Activated T-helper 9 cell treated with anti-CD3 and anti-CD28 coated beads, Interleukin-2, amount 50 U/mL, for 16 hours (primary cell): ENCODE measurements around the gene DLGAP3.

Experiments used
- DNase-seq: peaks from one replicate; pipeline ENCODE4 v3.0.0-alpha.2; 2020; ENCODE audit warnings: low read depth

The DLGAP3 gene

DNA sequence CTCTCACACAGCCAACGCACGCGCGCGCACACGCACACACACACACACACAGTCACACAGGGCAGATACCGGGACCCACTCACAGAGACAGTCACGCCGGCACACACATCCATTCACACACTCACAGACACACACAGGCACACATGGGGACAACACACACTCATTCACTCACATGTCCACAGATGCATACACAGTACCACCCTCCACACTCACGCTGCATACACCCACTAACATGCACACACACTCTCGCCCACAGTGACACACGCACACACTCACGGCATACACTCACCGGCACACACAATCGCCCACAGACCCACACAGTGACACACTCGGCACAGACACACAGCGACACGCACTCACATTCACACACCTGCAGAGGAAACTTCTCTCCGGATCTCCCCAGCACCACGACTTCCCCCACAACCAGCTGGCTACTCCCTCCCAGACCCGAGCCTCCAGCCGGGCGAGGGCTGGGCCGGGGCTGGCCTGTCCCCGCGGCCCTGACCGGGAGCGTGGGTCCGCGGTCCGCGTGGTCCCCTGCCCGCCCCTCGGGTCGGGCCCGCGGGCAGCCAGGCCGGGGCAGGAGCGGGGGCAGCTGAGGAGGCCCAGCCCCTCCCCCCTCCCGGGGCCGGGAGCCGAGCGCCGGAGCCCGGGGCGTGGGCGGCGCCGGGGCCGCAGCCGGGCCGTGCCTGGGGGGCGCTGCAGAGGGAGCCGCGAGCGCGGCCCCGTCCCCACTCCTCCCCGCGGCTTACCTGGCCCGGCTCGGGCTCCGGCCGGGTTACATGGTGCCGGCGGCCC is 552 bp downstream of the DLGAP3 start:
- DNase-seq, result no peak

DNA sequence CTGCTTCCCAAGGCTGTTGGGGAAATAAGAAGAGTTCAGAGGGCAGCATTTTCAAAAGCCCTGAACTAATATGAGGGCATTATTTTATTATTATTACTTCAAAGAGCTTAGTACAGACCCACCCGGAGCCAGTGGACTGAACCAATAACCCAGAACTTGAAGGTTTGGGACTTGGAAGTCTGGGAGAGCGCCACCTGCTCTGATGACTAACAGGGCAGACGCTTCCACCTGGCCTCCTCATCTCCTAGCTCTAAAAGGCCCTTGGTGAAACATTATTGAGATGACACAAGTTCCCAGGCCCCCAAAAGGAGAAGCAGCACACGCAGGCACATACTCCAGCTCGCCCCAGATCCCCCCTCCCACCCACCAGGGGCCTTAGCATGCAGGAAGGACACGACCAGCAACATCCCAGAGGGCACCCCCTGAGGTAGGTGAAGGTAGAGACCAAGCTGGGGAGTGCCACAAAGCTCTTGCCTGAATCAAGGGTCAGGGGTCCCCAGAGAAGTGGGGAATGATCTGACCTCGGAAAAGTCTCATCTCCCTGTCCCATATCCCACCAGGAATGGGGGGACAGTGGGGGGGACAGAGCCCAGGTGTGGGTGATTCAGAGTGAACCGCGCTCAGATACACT is 1.3 kb downstream of the DLGAP3 start:
- DNase-seq, result no peak

DNA sequence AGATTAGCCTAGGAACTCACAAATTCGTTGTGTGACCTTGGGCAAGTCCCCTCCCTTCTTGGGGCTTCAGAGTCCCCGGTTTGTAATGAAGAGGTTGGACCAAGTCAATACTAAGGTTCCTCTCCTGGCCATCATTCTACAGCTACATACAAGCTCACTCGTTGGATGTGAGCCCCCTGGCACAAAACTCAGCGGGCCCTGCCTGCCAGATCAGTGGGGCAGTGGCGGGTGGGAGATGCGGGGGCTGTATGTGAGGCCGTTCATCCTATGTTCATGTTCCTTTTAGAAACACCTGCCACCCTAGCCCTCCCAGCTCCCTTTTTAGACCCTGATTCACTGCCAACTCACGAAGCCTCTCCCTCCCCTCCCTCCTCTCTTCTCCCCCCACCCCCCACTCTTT is 2.1 kb downstream of the DLGAP3 start:
- no peak for DNase-seq

DNA sequence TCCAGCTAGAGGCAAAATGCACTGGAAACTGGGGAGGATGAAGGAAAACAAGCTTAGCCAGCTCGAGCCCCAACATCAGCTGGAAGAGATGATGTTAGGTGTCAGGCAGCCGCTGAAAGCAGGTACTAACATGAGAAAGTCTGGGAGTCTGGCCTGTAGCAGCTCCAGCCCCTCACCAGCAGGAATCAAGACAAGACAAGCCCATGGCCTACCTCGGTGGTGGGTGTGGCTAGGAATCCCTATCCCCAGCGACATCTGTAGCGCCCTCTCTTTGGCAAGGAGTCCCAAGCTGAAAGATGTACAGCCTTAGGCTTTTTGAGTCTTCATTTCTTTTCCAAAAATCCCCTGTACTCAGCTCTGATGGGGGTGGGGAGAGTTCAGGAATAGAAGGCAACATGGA is 2.6 kb downstream of the DLGAP3 start:
- DNase-seq, result no peak

DNA sequence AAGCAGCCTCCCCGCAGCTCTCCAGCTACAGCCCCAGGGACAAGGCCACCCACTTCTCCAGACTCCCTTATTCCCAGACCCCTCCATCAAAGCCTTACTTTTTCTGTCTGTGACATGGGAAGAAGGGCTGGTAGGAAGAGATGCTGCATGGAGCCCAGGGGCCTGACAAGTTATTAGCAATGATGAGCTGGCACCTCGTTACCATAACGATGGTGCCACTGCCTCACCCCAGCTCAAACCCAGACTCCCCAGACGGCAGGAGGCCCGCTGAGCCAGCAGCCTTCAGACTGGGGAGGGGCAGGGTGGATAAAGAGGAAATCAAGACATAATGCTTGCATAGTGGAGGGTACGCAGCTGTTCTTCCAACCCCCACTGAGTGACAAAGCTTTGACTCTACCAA is 3.3 kb downstream of the DLGAP3 start:
- no peak for DNase-seq

DNA sequence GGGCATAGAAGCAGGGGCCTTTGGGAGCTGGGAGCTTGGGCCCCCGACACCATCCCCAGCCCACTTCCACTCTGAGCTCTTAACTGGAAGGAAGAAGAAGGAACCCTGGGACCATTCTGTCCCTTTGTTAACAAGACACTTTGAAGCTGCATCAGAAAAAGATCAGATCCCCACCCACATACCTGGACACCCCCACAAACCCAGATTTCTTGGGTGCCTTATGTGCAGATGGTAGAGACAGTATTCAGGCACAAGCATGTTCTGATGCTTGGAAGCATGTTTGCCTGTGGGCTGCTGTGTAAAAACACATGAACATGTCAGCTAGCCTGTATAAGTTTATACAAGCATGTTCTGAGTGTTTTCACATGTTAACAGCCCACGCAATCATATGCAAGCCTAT is 3.7 kb downstream of the DLGAP3 start:
- DNase-seq, result no peak

DNA sequence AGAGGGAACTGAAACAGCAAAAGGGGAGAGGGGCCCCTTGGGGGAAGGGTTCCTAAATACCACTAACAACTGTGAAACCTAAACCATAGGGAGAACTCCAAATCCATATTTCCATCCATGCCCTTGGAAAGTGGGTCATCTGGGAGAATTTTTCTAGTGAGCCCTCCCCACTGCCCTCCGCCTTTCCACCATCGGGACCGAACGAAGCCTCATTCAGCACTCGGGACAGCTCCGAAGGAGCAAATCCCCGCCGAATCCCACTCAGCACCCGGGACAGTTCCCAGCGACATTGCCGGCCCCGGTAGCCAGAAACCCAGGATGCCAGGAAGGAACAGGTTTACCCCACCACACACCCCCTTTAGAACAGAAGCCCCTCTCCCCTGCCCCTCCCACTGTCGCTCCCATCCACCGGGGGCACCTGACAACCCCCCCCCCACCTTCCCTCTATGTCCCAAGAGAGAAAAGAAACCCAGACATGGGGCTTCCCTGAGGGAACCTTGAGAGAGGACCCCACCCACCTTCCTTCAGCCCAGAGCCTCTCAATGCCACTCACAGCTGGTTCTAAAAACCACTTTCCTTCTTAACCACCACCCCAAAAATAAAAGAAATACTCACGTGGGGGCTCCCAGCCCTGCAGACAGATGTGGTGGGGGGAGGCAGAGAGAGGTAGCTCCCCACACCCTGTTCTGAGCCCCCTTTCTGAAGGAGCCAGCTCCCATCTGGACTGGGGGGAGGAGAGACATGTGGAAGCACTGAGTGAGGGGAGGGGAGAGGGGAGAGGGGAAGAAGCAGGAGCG is 4.5 kb downstream of the DLGAP3 start:
- DNase-seq, result no peak

DNA sequence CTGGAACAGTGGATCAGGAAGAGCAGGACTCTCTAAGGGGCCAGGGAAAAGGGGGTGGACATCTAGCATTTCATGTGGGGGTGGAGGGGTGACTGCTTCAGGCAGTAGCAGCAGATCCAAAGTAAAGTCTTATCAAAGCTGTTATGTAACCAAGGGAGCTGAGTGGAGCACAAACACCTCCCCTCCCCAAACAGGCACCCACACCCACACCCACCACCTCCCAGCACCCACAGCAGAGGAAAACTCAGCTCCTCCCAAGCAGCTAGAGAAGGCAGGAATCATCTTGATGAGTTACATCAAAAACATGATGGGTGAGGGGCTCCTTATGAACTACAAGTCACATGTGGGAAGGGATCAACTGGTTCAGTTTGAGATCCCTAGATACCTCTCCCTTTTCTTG is 6.0 kb downstream of the DLGAP3 start:
- DNase-seq, result no peak

DNA sequence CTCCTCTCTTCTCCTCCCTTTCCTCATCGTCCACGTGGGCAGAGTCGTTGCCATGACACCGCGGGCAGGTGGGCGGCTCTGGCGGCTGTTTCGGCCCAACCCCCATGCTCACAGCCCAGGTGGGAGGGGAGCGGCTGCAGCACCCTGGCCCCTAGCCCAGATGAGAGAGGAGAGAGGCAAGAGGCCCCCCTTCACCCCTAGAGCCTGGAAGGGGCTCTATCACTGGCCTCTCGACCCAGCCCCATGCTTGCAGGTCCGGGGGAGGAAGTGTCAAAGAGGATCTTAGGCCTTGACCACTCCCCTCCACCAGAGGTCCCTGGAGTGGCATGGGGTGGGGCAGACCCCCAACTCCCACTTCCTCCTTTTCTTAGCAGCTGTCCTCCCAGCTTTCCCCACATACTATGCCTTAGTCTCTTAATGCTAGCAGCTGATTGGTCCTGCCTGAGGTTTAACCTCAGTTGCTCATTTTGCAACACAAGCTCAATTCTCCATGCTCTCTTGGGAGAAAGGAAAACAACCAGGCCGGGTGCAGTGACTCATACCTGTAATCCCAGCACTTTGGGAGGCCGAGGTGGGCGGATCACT is 10.4 kb downstream of the DLGAP3 start:
- DNase-seq, result no peak

DNA sequence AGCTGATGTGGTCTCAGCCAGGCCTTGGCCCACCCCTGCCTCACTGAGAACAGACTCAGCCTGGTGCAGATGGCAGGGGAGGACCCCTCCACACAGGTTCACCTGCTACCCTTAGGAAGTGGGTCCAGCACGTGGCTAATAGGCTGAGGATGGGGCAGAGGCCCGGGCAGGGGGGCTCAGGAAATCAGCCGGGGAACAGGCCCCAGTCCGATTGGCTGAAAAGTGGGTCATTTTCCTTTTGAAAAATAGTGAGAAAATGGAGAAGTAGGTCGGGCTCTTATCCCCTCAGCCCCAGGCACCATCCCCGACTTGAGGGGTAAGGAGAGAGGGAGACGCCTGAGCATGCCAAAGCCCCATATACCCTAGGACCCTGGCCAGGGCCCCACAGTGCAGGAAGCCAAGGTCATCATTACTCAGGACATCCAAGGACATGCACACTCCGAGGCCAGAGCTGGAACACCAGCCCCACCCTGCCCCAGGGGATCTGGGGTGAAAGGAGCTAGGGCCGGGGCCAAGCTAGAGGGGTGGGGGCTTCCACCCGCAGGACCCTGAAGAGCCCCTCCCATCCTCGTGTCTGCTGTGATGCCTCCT is 11.0 kb downstream of the DLGAP3 start:
- no peak for DNase-seq

DNA sequence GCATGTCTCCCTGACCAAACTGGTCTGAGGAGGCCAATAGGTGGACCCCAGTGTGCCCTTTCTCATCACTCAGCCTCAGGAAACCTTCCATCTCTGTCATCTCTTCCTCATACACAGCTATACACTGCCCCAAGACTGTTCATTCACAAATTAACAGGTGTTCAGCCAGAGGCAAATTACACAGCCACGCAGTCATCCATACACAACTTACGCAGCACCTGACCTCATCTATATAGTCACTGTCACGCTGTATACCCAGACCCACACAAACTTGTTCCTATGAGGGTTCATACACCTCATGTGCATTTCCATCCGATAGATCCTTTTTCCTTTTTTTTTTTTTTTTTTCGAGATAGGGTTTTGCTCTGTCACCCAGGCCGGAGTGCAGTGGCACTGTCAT is 12.4 kb downstream of the DLGAP3 start:
- DNase-seq, result no peak

DNA sequence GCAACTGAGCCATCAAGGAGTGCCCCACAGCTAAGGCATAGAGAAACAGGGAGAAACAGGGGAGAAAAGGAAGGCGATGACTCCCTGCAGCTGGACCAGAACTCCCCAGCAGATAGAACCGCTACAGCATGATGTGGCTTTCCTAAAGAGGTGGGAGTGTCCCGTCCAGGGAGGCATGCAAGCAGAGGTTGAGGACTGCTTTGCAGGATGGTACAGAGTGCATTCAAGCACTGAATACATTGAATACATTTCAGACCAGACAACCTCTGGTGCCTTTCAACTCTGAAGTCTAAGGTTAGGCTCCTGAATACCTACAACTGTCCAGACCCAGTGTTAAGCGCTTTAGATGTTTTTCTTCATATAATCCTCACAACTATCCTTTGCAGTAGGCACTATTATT is 13.3 kb downstream of the DLGAP3 start:
- DNase-seq, result no peak

DNA sequence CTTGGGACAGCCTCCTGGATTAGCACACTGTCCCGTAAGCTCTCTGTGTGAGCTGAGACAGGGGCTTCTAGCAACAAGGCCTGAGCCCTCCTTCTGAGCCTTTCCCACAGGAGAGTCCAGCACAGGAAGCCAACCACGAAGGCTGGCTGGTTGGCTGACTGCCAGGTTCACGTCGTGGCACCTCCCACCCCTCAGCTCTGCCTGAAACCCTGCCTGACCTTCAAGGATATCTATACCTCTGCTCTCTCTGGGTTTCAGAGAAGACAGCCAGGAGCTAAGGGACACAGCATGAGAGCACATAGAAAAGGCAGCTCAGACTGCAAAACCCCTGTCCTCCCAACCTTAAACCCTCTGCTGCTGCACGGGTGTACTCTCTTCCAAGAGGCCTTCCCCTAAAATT is 13.9 kb downstream of the DLGAP3 start:
- no peak for DNase-seq

DNA sequence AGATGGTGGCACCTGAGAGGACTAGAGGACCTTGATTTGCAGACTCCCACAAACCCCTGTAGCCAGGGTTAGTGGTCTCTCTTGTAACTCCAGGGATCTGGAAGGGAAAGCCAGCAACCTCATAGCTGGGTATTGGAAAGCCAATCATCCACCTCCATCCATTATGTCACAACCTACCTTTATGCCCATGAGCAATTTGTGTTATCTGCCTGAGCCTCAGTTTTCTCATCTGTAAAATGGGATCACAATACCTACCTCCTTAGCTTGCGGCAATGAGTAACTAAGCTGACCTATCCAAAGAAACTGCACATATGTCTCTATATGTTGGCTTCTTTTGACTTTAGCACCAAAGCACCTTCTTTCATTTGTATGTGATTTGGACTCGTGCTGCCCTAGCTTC is 14.5 kb downstream of the DLGAP3 start:
- no peak for DNase-seq

DNA sequence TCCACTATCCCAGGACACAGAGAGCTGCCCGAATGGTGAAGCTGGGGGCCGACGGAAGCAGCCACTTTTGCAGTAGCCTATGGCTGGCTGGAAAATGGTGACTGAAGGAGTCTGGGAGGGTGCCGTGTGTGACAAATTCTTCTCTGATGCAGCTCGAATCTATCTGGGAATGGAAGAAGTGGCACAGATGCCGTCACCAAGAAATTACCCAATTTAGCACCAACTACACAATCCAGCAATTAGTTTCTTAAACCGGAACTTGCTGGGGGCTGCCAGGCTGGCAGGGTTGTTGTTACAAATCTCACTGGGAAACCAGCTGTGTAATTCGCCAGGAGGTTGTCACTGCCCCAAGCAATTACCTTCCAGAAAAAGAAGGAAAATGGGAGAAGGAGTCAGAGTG is 18.0 kb downstream of the DLGAP3 start:
- no peak for DNase-seq

DNA sequence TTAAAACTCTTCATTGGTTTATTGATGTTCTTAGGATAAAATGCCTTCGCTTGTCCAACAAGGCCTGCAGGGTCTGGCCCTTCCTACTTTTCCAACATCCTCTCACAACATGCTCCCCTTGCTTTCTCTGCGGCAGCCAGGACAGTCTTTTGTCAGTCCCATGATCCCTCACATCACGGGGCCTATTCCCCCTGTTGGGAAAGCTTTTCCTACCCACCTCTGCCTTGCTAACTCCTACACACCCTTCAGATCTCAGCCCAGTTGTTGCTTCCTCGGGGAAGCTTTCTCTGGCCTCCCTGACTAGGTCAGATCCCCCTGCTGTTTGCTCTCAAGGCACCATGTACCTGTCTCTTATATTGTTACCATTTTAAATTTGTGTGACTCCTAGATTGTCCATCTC is 19.0 kb downstream of the DLGAP3 start:
- DNase-seq, result no peak

DNA sequence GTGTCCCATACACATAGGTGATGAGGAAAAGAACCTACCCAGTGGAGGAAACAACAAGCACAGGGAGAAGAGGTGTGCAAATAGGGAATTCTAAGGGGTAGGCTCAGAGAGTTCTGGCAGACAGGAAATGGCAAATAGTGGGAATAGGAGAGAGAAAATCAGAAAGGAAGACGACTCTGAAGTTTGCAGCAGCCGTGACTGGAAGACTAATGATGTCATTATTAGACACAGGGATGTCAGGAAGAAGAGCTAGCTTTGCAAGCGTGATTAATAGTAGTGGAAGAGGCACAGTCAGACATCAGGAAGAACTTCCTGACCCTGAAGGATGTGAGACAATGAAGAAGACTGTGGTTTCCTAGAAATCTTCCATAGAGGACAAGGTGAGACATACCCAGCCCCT is 21.1 kb downstream of the DLGAP3 start:
- DNase-seq, result no peak

DNA sequence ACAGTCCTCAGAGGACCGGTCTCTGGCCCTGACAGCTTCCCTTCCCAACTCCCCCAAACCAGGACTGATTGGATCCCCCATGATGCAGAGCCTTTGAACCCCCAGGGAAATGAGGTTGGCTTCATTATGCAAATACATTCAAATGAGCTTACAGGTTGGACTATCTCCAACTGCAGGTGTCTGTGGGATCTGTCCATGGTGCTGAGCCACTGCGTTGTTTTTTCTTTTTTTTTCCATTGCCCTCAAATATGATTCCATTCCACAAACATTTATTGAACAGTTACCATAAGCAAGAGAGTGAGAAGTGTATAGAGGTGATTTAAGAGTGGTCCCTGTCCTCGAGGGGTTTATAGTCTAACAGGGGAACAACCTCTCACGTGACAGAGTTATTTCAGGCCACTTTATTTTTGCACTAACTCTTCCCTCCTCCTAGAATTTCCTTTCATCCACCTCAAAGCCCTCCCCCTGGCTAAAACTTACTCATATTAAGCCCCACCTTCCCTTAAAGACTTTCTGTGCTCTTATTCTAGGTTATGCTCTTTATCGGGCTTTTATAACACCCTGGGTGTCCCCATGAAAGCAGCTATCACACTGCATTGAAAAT is 21.9 kb downstream of the DLGAP3 start:
- no peak for DNase-seq

DNA sequence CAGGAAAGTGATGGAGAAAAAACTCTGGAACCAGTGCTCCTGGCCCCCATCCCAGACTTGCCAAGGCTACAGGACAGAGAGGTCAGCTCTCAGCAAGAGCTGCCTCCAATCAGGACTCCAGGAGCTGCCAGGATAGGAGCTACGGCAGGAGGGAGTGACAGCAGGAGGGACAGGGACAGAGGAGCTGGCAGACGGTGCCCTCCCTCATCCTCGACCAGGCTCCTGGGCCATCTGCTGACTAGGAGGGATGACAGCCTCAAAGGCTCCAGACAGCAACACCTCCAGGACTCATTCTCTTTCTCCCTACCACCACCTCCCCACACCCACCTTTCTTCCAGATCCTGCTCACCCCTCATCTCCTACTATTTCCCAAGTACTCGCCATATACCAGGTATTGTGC is 22.7 kb downstream of the DLGAP3 start:
- no peak for DNase-seq

DNA sequence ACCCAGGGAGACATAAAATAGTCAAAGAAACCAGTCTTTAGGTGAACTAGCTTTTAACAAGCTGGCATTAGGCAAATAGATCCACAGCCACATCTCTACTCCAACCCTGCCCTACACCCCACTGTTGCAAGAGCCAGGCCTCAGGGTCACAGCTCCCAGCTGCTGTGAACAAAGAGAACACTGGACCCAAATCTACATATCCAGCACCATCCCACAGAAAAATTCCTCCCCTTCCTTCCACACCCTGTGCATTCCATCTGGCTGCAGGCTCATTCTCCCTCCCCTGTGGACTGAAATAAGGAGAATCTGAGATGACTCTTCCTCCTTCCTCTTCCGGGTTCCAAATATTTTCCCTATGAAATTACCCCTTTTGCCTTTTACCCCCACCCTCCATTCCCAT is 23.2 kb downstream of the DLGAP3 start:
- no peak for DNase-seq

DNA sequence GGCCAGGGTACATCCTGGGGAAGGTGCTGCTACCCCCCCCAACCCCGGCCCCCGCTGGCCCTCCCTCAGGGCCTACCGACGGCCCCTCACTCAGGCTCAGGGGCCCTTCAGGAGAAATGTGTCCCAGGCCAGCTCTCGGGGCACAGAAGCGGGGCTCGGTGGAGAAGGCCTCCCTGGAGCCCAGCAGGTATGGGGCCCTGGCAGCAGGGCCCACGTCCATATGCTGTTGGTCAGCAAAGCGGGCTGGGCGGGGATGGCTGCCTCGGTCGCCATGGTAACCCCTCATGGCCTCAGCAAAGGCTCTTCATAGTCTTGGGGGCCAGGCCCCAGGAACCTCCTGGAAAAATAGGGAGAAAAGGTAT is 24.4 kb downstream of the DLGAP3 start:
- no peak for DNase-seq
